ENCODE measurements around the gene LIM2.

GRCh38 chr19:51372649-51373504, 14.9 kb downstream of the LIM2 start, which contains the start of gene NKG7:
- no peak for TF ChIP-seq POLR2A (IDR thresholded peaks at IDR 0.05)
- no peak for TF ChIP-seq CTCF (IDR thresholded peaks at IDR 0.05)
